Measurements from ENCODE around the gene MGRN1. TPM values are rescaled to one million over a fixed set of nuclear protein-coding genes. Genes with fewer than 3 reads are reported as not detected.
A peak's percentile ranks its signal among the peaks of the same experiment; 100 is the strongest.

The MGRN1 gene
- total RNA-seq, 2 experiments from 2014 or later: 84.4 to 91.7 TPM

GRCh38 chr16:4680673-4681470, 56.2 kb downstream of the MGRN1 start:
- Mint-ChIP-seq H3K9me3 (no peaks in the 10 kb centered on the region), H3K36me3 (peaks cover 8% of the 10 kb centered on the region), H3K4me3 (no peak overlapping the region), H3K4me1 (peaks cover 30% of the 10 kb centered on the region), H3K27ac (peak overlapping the region; percentile 86), H3K27me3 (no peaks in the 10 kb centered on the region)
- no peak for DNase-seq
- ATAC-seq (ENCODE audit: low read depth): no peak
- POLR2A ChIA-PET: interaction anchor here (0.7 to 2.7 kb wide), 4 partner anchors 11 to 55 kb away, joined by 3 to 8 read pairs (median 6); no protein-coding TSS in a partner anchor

GRCh38 chr16:4681471-4682083, 57.0 kb downstream of the MGRN1 start:
- peak; percentile 68 for ATAC-seq (ENCODE audit: low read depth)
- peaks cover 23% of the 10 kb centered on the region for H3K4me1 Mint-ChIP-seq
- peak overlapping the region; percentile 57 for H3K4me3 Mint-ChIP-seq
- peaks cover 10% of the 10 kb centered on the region for H3K36me3 Mint-ChIP-seq
- H3K27me3 Mint-ChIP-seq: no peaks in the 10 kb centered on the region
- no peaks in the 10 kb centered on the region for H3K9me3 Mint-ChIP-seq
- H3K27ac Mint-ChIP-seq: peak overlapping the region; percentile 86
- DNase-seq: peak; percentile 54
- POLR2A ChIA-PET: interaction anchor here (0.7 to 2.7 kb wide), 3 partner anchors 10 to 56 kb away, joined by 3 to 8 read pairs (median 7); no protein-coding TSS in a partner anchor

- DNase-seq (no peak), ATAC-seq (ENCODE audit: low read depth) (no peak)
- Mint-ChIP-seq H3K4me1 (peaks cover 17% of the 10 kb centered on the region), H3K27me3 (no peaks in the 10 kb centered on the region), H3K36me3 (peaks cover 10% of the 10 kb centered on the region), H3K4me3 (peak overlapping the region; percentile 57), H3K9me3 (no peaks in the 10 kb centered on the region), H3K27ac (peak overlapping the region; percentile 86)
- POLR2A ChIA-PET: interaction anchor here (1.1 to 2.7 kb wide), 2 partner anchors 10 to 52 kb away, joined by 4 to 8 read pairs; partner anchors contain the start of genes ANKS3 and DNAAF8
Measured at GRCh38 chr16:4682084-4682591, 57.5 kb downstream of the MGRN1 start.

- no peak overlapping the region for H3K4me3 Mint-ChIP-seq
- POLR2A ChIA-PET: interaction anchor here (0.7 to 2.7 kb wide), 3 partner anchors 9 to 52 kb away, joined by 3 to 8 read pairs (median 4); partner anchors contain the start of genes ANKS3 and DNAAF8
- DNase-seq (peak; percentile 65), ATAC-seq (ENCODE audit: low read depth) (peak; percentile 38)
- peaks cover 10% of the 10 kb centered on the region for H3K36me3 Mint-ChIP-seq
- no peaks in the 10 kb centered on the region for H3K27me3 Mint-ChIP-seq
- no peaks in the 10 kb centered on the region for H3K9me3 Mint-ChIP-seq
- H3K4me1 Mint-ChIP-seq: peaks cover 16% of the 10 kb centered on the region
- H3K27ac Mint-ChIP-seq: peak overlapping the region; percentile 86
Measured at GRCh38 chr16:4682616-4683254, 58.1 kb downstream of the MGRN1 start.

GRCh38 chr16:4683255-4684057, 58.8 kb downstream of the MGRN1 start:
- POLR2A ChIA-PET: interaction anchor here (0.7 to 2.7 kb wide), 3 partner anchors 8 to 51 kb away, joined by 3 to 8 read pairs (median 4); partner anchors contain the start of genes ANKS3 and DNAAF8
- DNase-seq (no peak), ATAC-seq (ENCODE audit: low read depth) (no peak)
- Mint-ChIP-seq H3K9me3 (no peaks in the 10 kb centered on the region), H3K36me3 (peaks cover 5% of the 10 kb centered on the region), H3K4me3 (no peak overlapping the region), H3K27ac (peak overlapping the region; percentile 9), H3K27me3 (no peaks in the 10 kb centered on the region), H3K4me1 (peaks cover 11% of the 10 kb centered on the region)

DNA sequence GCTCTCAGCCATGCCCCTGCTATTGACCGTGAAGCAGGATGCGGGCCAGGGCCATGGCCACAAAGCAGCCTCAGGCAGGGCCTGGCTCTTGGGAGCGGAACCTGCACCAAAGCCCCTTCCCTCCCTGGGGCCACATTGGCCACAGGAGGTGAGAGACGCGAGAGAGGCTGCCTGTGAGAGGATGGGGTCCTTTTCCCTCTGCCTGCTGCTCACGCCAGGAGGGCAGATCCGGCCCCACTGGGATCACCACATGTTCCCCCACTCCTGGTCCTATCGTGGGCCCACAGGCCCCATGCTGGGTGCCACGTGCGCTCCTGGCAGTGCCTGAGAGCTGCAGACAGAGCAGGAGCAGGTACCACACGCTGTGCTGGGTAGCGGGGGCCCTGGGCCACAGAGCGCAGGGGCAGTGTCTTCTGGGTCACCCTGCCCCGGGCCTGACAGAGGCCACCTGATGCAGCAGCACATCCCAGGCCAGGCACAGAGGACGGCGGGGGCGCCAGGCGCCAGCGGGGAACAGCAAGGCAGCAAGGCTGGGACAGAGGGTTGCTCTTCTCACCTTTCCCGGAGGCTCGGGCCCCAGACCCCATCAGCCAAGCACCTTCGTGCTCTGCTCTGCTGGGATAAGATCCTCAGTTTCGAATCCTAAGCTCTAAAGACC, 59.6 kb downstream of the MGRN1 start:
- peaks cover 6% of the 10 kb centered on the region for H3K4me1 Mint-ChIP-seq
- no peak overlapping the region for H3K4me3 Mint-ChIP-seq
- ATAC-seq (ENCODE audit: low read depth): no peak
- H3K27ac Mint-ChIP-seq: no peak overlapping the region
- DNase-seq: no peak
- POLR2A ChIA-PET: interaction anchor here (1.0 to 1.3 kb wide), 2 partner anchors 10 to 15 kb away, joined by 4 read pairs; no protein-coding TSS in a partner anchor
- peaks cover 5% of the 10 kb centered on the region for H3K36me3 Mint-ChIP-seq
- no peaks in the 10 kb centered on the region for H3K27me3 Mint-ChIP-seq
- no peaks in the 10 kb centered on the region for H3K9me3 Mint-ChIP-seq

DNA sequence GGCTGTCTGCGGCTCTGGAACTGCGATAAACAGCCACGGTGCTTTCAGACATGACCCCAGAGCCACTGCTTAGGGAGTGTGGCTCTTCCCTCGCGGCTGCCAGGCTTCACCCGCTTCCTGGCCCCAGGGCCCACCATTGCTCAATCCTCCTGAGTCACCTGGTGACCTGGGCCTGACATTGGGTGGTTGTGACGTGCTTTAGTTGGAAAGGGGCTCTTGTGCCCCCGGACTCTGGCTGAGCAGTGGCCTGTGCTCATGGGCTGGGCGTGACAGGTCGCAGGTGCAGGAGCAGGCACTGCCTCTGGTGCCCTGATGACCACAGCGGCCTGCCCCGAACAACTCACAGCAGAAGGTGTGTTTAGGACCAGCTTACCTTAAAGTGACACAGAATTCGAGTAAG, 60.1 kb downstream of the MGRN1 start:
- POLR2A ChIA-PET: interaction anchor here (1.0 to 1.3 kb wide), 2 partner anchors 9 to 16 kb away, joined by 4 read pairs; no protein-coding TSS in a partner anchor
- Mint-ChIP-seq H3K9me3 (no peaks in the 10 kb centered on the region), H3K4me1 (peaks cover 5% of the 10 kb centered on the region), H3K27ac (peak overlapping the region; percentile 70), H3K4me3 (no peak overlapping the region), H3K36me3 (peaks cover 5% of the 10 kb centered on the region), H3K27me3 (no peaks in the 10 kb centered on the region)
- DNase-seq: no peak
- no peak for ATAC-seq (ENCODE audit: low read depth)

- H3K27me3 Mint-ChIP-seq: no peaks in the 10 kb centered on the region
- peaks cover 5% of the 10 kb centered on the region for H3K4me1 Mint-ChIP-seq
- no peak overlapping the region for H3K27ac Mint-ChIP-seq
- POLR2A ChIA-PET: interaction anchor here (1.0 to 1.3 kb wide), 2 partner anchors 8 to 16 kb away, joined by 4 read pairs; no protein-coding TSS in a partner anchor
- ATAC-seq (ENCODE audit: low read depth): no peak
- H3K36me3 Mint-ChIP-seq: peaks cover 5% of the 10 kb centered on the region
- no peak overlapping the region for H3K4me3 Mint-ChIP-seq
- H3K9me3 Mint-ChIP-seq: no peaks in the 10 kb centered on the region
- no peak for DNase-seq
Measured at GRCh38 chr16:4685292-4685691, 60.7 kb downstream of the MGRN1 start.

DNA sequence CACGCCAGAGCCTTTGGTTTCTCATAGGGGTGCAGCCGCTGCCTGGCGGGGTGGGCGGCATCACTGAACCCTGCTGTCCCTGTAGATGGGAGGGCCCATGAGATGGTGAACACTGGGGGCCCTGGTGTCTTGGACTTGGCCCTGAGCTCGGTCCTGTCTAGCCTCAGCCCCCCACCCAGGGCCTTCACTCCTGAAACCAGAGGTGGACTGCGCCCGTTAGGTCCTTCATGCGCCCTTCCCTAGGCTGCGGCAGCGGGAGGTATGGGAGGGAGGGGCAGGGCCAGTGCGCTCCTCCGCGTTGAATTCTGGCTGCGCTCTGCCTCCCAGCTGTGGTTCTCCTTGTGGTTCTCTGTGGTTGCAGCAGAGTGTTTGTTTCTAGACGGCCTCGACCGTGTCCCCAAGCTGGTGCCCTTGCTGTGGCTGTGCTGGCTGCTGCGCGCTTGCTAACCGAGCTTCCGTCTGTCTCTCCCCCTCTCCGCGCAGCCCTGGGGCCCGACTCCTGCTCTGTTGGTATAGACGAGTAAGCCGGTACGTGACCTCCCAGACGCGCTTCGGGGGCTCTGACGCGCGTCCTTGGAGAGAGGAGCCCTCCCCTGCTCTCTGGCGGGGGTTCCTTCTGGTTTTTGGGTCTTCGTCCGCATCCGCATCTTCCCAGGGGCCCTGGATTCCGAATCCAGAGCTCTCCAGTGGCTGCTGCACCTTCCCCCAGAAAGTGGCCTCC, 61.3 kb downstream of the MGRN1 start:
- H3K9me3 Mint-ChIP-seq: no peaks in the 10 kb centered on the region

DNA sequence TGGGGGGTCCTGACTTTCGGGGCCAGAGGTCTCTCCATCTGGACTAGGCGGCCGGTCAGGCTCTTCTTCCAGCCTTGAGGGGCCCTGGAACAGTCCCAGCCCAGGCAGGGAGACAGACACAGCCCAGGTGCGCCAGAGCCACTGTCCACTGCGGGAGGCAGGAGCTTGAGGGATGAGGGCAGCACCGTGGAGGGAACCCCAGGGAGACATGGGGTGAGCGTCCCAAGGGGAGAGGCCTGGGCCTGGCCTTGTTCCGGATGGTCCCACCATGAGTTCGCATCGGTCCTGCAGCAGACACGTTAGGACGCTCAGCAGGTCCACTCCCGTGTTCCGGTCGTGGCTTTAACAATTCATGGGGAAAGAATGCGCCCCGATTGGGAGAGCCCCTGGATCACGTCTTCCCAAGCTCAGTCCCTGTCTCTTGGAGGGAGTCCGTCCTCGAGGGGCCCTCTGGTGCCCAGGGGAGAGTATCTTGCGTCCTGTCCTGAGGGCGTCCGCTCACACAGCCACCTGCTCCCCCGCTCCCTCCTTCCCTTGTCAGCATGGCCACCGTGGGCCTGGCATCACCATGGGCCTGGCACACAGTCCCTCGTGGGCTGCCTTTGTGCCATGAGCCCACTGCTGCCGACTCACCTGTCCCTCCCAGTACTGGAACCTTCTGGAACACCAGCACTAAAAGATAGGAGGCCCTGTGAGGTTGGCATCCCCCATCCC, 62.0 kb downstream of the MGRN1 start:
- Mint-ChIP-seq H3K27ac (no peak overlapping the region), H3K27me3 (no peaks in the 10 kb centered on the region), H3K4me3 (no peak overlapping the region), H3K9me3 (no peaks in the 10 kb centered on the region), H3K36me3 (peaks cover 7% of the 10 kb centered on the region), H3K4me1 (peaks cover 4% of the 10 kb centered on the region)
- ATAC-seq (ENCODE audit: low read depth) (no peak), DNase-seq (no peak)
- POLR2A ChIA-PET: no interaction called here

More for the DNA sequence above, 61.3 kb downstream of the MGRN1 start:
- no peak overlapping the region for H3K27ac Mint-ChIP-seq
- DNase-seq: no peak
- ATAC-seq (ENCODE audit: low read depth): no peak
- H3K4me3 Mint-ChIP-seq: no peak overlapping the region
- peaks cover 5% of the 10 kb centered on the region for H3K4me1 Mint-ChIP-seq
- H3K27me3 Mint-ChIP-seq: no peaks in the 10 kb centered on the region
- POLR2A ChIA-PET: no interaction called here
- H3K36me3 Mint-ChIP-seq: peaks cover 7% of the 10 kb centered on the region

DNA sequence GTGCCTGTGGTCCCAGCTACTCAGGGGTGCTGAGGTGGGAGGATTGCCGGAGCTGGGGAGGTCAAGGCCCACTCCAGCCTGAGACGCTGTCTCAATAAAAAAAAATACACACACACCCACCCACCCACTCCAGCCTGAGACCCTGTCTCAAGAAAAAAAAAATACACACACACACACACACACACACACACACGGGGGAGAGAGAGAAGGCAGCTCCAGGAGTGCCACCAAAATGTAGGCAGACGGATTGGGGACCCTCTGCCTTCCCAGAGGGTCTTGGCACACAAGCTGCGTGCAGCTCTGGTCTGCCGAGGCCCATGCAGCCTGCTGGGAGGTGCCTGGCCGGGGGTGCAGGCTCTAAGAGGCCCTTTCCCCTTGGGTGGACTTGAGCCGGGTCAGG, 62.8 kb downstream of the MGRN1 start:
- H3K36me3 Mint-ChIP-seq: peaks cover 7% of the 10 kb centered on the region
- ATAC-seq (ENCODE audit: low read depth): no peak
- no peak overlapping the region for H3K4me3 Mint-ChIP-seq
- no peak overlapping the region for H3K27ac Mint-ChIP-seq
- H3K4me1 Mint-ChIP-seq: peaks cover 5% of the 10 kb centered on the region
- H3K9me3 Mint-ChIP-seq: no peaks in the 10 kb centered on the region
- no peak for DNase-seq
- POLR2A ChIA-PET: no interaction called here
- no peaks in the 10 kb centered on the region for H3K27me3 Mint-ChIP-seq
